GM10847 (cell line): ENCODE data around the gene TPRA1.

Experiments
- POLR2A ChIP-seq: IDR thresholded peaks from 2 replicates; pipeline ENCODE4 v1.6.1; 2011; ENCODE audit not compliant: insufficient read length; ENCODE audit errors: extremely low read depth

The TPRA1 gene

DNA sequence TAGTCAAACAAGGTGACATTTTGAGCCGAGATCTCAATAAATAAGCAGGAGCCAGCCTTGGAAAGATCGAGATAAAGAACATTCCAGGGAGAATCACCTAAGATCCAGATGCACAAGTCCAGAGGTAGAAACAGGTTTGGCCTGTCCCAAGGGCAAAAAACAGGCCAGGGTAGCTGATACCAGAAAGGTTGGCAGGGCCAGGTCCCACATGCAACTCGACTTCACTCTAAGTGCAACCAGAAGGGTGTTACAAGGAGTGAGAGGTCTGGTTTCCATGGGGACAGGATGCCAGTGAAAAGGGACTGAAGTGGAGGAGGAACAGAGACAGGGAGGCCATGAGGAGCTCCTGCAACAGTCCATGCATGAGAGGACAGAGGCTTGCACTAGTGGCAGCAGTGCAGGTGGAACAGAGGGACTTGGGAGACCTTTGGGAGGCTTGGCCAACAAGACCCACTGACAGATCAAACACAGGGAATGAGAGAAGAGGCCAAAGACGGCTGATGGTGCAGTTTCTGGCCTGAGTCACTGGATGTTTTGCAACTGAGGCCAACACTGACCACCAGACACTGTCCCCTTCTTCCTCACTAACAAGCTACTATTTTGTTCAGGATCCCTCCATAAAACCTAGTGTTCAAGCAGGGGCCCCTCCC lies 5.2 kb downstream of the TPRA1 start:
- no peak for TF ChIP-seq POLR2A

DNA sequence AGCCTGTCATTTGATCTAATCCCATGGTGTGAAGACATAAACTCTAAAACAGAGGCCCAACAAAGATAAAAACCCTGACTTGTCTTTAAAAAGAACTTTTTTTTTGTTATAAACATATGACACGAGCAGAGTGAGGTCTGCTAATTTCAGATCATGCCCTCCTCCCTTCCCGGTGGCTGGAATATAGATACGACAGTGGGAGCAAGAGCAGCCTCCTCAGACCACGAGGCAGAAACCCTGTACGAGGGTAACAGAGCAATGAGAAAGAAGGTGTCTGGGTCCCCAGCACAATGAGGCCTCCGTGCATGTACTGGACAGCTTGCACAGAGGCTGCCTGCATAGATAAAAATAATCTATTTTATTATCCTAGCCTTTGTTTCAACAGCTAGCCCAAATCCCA lies 5.8 kb downstream of the TPRA1 start:
- TF ChIP-seq POLR2A = no peak

DNA sequence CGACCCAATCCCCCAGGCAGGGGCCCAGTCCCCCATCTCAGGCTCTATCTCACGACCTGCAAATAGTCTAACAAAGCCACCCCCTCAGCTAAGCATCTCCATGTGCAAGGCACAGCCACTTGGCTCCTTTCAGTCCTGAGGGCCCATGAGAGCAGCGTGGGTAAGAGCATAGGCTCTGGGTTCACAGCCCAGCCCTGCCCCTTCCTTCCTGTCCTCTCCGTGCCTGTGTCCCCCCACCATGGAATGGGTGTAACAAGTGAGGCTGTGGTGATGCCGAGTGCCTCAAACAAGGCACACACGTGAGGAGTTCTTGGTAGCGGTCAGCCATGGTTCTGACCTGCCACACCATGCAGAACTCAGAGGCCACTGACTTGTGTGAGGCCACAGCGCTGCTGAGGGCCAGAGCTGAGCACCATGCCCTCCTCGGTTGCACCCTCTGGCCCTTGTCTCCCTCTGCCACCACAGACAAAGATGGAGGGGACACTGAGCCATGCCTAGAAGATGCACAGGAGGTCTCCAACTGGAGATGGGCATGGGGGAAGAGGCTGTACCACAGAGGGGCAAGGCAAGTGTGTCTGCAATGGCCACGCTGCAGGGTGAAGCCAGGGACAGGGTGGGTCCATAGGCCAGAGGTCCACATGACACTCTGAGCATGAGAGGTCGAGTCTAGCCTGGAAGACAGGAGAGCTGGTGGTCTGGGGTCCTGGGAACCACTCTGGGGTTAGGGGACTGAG lies 10.0 kb downstream of the TPRA1 start:
- TF ChIP-seq POLR2A = no peak

DNA sequence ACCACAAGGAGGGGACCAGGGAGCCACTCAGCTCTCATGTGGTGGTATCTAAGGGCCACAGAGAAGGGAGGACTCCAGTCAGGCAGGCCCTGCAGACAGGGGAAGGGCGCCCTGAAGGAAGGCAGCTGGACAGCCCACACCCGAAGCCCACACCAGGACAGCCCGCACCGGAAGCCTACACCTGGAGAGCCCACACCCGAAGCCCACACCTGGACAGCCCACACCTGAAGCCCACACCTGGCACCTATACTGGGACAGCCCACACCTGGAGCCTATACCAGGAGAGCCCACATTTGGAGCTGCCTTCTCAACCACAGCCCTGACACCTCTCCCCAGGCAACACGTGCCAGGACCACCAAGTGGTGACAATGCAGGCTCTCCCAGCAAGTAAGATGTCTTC lies 11.7 kb downstream of the TPRA1 start:
- no peak for TF ChIP-seq POLR2A

DNA sequence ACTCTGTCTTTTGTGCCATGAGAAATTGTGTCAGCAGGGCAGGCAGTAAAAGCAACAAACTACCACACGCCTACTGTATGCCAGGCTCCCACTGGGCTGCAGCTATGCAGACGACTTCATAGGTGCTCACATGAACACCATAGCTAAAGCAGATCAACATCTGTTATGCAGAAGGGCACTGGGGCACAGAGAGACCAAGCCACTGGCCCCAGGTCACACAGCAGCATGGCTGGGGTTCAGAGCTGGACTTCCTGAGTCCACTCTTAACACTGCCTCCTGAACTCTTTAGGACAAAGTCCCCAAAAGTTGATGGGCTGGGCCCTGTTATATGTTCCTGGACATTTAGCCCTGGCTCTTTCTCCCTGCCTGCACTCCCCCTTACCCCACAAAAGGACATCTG lies 12.4 kb downstream of the TPRA1 start:
- no peak for TF ChIP-seq POLR2A

DNA sequence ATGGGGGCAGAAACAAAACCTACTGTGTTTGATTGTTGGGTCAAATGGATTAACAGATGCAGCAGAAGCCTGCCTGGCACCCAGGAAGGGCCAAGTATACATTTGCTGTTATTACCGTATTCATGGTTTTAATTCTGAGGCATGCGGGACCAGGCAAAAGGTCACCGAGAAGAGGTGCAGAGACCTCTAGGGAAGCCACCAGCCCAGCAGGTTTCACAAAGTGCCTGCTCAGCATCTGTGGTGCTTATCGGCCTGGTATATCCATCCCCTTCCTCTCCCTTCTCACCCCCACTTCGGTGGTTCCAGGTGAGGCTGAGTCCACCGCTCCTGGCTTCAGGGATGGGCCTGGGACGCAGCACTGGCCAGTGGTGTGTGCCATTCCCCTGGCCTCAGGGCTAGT lies 13.1 kb downstream of the TPRA1 start:
- TF ChIP-seq POLR2A = no peak

DNA sequence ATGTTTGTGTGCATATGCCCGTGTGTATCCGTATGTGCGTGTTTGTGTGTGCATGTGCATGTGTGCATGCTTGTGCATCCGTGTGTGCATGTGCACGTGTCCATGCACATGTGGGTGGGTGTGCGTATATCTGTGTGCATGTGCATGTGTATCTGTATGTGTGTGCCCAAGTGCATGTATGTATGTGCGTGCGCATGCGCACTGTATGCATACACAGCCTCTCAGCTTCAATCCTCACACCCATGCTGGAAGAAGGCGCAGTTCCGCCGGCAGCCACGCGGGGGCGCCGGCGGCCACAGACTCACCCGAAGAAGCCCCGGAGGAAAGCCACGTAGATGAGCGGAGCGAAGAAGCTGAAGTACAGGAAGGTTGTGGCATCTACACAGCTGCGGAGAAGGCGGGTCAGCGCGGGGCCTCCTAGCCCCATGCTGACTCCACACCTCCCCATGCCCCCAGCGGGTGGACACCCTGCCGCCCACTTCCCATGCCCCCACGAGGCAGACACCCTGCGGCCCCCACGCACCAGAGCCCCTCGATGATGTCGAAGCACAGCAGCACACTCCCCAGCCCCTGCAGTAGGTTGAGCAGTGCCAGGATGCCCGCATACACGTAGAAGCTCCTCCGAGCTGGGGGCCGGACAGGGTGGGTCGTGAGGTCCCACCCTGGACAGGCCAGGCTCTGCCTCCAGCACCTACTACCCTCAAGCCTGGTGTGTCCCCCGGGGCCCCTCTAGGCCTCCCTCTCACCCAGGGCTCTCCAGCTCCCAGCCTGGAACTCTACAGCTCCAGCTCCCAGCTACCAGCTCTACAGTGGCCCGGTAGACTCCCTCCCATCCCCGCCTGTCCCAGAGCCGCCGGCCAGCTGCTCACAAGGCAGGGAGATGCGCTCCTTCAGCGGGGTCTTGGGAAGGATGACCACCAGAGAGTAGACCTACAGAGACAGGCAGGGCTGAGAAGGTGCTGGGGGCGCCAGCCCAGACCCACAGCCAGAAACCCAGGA lies 15.4 kb downstream of the TPRA1 start:
- TF ChIP-seq POLR2A = no peak

DNA sequence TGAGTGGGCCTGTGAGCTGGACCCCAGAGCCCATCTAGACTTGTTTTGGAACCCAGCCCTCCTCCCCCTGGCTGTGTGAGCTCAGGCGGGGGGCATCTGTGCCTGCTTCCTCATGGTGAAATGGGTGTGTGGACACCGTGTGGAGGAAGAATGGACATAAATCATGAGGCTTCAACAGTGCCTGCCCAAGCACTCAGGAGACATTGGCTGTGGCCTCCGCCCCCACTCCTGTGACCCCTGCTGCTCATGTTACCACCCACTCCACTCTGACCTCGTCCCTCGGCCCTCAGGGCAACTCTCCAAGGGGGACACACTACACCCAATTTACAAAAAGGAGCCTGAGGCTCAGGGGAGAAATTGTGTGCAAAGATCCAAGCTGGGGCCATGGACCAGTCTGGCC lies 16.6 kb downstream of the TPRA1 start:
- TF ChIP-seq POLR2A = no peak

DNA sequence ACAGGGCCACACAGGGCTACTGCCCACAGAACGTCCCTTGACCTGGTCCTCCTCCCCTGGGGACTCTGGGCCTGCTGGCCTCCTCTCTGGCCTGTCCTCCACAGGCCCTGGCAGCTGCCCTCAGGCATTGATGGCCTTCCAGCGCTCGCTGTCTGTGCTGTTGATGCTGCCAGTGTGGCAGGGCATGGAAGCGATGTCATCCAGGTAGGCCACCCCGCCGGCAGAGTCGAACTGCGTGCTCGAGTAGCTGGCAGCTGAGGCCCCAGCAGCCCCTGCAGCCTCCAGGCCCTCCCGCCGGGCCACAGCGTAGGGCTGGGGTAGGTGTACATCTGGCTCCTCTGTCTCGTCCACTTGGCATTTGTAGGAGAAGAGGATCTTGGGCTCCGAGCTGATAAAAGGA lies 17.1 kb downstream of the TPRA1 start:
- no peak for TF ChIP-seq POLR2A

DNA sequence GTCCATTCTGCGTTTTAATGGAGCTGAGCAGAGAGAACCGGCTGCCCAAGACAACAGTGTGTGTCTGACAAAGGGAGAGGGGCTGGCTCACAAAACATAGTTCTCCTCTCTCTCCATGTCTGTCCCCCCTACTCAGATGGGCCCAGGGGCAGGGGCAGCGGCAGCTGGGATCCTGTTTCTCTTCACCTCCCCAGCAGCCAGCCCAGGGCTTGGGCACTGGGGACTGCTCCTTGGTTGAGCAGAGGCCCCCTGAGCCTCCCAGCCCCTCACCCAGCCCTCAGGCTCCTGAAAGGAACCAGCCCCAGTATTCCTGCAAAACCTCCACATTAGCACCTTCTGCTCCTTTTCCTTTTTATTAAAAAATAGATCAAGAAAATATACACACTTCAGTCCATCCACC lies 17.8 kb downstream of the TPRA1 start:
- no peak for TF ChIP-seq POLR2A

DNA sequence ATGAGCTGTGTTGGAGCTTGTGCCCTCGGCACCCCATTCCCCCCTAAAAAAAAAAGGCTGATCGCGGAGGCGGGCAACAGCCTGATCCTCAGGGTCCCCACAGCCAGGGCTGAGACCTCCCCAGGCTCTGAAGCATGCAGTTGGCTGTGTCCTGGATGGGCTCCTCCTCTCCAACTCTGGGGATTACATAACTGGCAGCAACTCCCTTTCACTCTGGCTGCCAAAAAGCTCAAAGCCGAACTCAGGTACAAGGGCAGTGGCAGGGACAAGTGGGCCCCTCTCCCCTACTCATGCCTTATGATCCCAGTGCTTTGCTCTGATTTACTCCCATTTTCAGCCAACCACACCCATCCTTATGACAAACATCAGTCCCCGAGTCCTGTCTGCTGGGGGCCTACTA lies 18.3 kb downstream of the TPRA1 start:
- TF ChIP-seq POLR2A = no peak

DNA sequence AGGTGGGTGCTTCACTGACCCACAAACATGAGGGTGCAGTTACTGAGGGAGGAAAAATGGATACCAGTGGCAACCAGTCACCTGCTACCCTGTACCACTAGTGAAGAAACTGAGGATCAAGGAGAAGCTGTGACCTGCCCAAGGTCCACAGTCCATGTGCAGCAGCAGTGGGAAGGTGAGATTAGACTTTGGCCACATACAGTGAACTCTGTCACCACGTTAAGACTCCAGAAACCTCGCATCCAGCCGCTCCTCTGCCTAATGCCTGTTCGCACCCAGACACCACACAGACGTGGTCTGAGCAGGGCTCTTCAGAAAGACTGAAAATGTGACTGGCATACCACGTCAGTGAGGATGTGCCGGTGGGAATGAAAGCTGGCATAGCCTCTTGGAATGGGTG lies 20.0 kb downstream of the TPRA1 start:
- TF ChIP-seq POLR2A = no peak

DNA sequence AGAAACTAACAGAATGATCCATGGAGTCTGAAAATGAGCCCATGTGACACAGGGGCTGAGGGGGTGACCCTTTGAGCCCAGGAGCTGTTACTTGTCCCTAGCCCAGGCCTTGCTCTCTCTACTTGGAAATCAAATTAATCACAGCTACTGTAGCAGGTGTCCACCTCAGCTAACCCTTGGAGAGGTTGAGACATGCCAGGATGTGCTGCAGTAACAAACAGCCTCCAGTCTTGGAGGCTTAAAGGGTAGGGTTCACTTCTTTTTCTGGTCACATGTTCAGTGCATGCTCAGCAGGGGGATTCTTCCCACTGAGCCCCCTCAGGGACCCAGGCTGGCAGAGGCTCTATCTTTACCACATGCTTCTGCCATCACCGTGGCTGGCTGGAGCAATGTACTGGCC lies 21.4 kb downstream of the TPRA1 start:
- no peak for TF ChIP-seq POLR2A

DNA sequence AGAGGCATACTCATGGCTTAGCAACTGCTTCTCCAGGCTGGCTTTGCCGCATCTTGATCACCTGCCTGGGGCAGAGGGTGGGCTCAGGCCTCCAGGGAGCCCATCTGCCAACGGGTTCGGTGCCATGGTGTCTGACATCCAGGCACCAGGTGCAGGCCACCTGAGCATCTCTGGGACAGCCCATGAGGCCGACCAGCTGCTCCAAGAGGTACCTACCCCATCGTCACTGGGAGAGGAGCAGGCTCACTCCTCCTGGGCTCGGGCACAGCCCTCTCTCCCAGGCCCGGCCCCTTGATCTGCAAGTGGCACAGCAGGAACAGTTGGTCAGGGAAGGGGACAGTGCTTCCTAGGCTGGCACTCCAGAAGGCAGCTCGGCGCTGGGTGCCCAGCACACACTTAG lies 21.9 kb downstream of the TPRA1 start:
- TF ChIP-seq POLR2A = no peak

DNA sequence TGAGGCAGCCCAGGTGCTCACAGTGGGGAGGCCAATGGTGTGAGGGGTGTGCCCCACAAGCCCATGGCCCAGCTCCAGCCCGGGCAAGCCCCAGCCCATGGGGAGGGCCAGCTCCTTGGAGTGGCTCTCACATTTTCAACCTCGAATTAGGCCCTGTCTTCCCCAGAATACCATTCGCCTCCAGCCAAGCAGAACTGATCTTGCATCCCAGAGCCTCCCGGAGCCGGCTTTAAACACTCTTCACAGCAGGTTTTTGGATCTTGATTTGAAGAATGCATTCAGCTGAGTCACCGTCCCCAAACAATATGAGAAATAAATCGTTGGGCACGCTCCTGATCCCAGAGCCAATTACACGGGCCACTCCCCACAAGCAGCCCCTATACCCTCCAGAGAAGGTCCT lies 23.7 kb downstream of the TPRA1 start:
- TF ChIP-seq POLR2A = no peak

DNA sequence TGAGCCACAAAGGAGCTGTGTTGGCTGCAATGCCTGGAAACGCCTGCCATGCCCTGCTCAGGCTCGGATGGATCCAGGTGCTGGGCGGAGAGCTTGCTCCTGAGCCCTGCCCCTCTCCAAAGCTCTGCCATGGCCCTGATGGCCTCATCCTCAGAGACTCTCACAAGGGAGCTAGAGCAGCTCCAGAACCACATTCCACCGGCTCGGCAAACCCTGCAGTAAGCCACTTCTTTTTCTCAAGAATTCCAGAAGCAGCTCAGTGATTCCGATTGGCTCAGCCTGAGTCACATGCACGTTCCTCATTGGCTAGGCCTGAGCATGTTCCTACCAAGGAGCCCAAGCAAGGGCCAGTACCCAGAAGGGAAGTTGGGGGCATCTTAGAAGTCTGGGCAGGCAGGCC lies 24.8 kb downstream of the TPRA1 start:
- no peak for TF ChIP-seq POLR2A
